ENCODE measurements around the gene TMEM18.

TMEM18 gene

DNA sequence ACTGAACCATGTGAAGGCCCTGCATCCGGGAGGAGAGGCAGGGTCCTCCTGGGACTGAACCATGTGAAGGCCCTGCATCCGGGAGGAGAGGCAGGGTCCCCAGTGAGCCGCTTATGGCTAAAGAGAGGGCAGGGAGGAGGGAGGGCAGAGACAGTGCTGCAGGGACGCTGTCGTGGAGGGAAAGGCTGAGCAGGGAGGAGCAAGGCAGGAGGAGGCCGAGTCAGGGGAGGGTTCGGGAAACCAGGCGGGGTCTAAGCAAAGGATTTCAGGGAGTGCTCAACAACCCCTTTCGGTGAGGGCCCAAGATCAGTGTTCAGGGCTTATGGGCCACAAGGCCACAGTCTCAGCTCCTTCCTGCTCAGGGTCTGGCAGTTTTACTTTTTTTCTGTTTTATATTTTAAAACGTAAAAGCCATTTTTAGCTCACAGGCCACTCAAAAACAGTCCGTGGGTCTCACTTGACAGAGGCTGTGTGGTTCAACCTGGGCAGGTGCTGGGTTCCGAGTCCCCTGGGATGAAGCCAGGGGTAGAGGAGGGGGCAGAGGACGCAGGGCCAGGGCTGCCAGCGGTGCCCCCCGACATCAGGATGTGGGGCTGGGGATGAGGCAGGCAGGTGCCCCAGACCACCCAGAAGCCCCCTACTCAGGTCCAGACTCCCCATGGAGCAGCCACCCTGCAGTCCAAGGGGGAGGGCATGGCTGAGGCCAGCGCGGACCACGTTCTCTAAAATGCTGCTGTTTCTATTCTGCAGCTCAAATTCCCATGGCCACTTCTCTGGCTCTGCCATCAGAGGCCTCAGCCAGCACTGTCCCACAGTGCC, 5.2 kb downstream of the TMEM18 start:
- no peak for DNase-seq

GRCh38 chr2:671072-671471, 6.1 kb downstream of the TMEM18 start:
- DNase-seq, result no peak

- no peak for DNase-seq
Measured at GRCh38 chr2:670637-671036, 6.6 kb downstream of the TMEM18 start.

- DNase-seq, result no peak
Measured at GRCh38 chr2:669323-669722, 7.9 kb downstream of the TMEM18 start.

DNA sequence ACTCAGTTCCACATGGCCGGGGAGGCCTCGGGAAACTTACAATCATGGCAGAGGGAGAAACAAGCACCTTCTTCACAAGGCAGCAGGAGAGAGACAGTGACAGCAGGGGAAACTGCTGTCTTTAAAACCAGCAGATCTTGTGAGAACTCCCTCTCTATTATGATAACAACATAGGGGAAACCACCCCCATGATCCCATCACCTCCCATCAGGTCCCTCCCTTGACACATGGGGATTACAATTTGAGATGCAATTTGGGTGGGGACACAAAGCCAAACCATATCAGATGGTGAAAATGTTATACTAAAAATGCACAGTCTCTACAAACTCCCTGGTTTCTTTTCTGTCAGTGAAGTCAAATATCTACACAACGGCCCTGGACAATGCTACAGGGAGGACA, 9.2 kb downstream of the TMEM18 start:
- no peak for DNase-seq

DNA sequence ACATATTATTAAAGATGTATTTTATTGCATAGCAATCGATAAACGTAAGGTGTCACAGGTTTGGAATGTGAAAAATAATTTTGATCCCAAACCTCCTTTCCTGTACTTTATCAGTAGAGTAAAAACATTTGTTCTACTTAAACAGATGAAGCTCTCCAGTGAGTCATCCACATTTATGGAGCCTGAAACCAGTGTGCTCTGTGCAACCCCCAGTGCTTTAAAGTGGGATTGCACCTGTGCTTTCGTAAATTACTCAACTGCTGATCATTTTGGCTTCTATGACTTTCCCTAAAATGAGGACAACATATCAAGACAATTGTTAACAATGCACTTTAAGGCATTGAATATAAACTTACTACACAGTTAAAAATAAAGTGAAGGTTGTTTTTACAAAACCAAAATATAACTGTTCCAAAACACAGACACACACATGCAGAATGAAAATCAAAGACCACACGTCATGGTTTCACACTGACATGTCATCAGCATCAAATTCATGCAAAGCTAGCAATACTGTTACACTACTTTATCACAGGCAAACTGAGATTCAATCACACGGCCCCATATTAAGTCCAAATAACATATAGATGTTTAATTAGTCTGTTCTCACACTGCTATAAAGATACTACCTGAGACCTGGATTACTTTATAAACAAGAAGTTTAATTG, 9.7 kb downstream of the TMEM18 start:
- DNase-seq, result peak; percentile 22

GRCh38 chr2:666441-666840, 10.8 kb downstream of the TMEM18 start:
- DNase-seq, result no peak

DNA sequence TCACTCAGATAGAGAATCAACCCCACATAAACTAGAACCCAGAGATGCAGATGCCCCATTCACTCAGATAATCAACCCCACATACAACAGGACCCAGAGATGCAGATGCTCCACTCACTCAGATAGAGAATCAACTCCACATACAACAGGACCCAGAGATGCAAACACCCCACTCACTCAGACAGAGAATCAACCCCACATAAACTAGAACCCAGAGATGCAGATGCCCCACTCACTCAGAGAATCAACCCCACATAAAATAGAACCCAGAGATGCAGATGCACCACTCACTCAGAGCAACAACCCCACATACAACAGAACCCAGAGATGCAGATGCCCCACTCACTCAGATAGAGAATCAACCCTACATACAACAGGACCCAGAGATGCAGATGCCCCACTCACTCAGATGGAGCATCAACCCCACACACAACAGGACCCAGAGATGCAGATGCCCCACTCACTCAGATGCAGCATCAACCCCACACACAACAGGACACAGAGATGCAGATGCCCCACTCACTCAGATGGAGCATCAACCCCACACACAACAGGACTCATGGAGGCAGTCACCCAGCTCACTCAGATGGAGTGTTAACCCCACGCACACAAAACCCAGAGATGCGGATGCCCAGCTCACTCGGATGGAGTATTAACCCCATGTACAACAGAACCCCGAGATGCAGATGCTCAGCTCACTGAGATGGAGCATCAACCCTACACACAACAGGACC, 11.7 kb downstream of the TMEM18 start:
- no peak for DNase-seq

- DNase-seq, result no peak
Measured at GRCh38 chr2:664063-664462, 13.1 kb downstream of the TMEM18 start.

DNA sequence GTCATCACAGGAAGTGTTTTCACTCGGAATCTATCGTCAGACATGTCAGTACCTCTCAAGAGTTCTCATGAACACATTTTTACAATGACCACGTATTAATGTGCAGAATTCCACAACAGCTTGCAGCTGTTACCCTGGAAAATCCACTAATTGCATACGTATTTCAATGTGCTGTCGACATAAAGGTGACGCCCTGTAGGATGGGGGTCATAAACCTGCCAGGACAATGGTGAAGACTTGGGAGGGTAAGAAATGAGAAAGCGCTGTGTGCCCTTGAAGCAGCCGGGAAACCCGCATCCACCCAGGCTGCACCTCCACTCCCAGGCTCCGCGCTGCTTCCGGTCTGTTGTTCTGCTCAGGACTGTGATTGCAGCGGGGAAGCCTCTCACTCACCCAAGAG, 14.0 kb downstream of the TMEM18 start:
- no peak for DNase-seq

- DNase-seq, result no peak
Measured at GRCh38 chr2:661360-661635, 15.9 kb downstream of the TMEM18 start.

GRCh38 chr2:660586-661359, 16.4 kb downstream of the TMEM18 start:
- DNase-seq, result no peak

GRCh38 chr2:660029-660428, 17.2 kb downstream of the TMEM18 start:
- no peak for DNase-seq

DNA sequence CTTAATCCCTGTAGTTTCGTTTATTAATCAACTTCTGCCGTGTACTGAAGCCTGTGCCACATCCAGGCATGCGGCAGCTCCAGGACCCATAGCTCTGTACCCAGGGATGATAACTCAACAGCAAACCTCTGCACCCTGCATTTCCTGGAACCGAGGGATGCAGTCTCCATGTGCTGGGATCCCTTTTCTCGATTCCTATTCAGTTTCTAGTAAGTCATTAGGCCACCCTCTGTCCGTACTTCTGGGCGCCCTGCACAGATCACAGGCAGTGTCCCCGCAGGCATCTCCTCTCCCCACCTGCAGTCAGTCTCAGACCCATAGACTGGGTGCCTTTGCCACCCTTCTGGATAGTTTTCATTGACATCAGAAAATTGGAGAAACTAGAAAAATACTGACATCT, 18.8 kb downstream of the TMEM18 start:
- DNase-seq, result no peak

DNA sequence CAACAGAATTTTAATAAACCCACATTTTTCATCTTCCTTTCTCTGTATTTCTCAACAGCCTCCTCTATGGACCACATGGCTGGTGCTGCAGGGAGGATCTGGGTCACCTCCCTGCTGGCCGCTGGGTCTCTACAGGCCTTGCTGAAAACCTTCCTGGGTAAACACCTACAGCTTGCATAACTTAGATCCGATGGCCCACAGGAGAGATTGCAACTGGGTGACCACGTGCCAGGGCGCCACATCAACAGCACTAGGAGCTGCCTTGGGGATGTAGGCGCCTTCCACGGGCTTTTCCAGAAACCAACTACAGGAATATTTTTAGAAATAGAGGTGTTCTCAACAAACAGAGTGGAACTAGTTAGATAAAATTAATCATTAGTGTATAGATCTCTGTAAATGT, 19.4 kb downstream of the TMEM18 start:
- DNase-seq, result no peak

GRCh38 chr2:656676-657075, 20.5 kb downstream of the TMEM18 start:
- no peak for DNase-seq

- no peak for DNase-seq
Measured at GRCh38 chr2:655626-656025, 21.6 kb downstream of the TMEM18 start.

DNA sequence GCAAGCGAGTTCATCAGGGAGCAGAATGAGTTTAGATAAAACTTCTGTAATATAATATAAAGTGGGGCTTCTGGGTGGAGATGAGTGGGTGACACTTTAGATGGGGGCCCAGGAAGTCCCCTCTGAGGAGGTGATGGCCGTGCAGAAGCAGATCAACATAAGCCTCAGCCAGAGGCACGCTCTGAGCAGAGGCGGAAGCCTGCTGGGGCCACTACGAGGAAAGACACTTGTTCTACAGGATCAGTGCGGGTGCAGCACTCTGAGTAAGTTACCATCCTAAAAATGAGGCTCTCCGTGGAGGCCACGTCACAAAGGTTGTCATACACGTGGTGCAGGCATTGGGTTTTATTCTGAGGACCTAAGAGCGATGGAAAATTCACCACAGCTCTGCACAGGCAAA, 22.3 kb downstream of the TMEM18 start:
- DNase-seq, result no peak

DNA sequence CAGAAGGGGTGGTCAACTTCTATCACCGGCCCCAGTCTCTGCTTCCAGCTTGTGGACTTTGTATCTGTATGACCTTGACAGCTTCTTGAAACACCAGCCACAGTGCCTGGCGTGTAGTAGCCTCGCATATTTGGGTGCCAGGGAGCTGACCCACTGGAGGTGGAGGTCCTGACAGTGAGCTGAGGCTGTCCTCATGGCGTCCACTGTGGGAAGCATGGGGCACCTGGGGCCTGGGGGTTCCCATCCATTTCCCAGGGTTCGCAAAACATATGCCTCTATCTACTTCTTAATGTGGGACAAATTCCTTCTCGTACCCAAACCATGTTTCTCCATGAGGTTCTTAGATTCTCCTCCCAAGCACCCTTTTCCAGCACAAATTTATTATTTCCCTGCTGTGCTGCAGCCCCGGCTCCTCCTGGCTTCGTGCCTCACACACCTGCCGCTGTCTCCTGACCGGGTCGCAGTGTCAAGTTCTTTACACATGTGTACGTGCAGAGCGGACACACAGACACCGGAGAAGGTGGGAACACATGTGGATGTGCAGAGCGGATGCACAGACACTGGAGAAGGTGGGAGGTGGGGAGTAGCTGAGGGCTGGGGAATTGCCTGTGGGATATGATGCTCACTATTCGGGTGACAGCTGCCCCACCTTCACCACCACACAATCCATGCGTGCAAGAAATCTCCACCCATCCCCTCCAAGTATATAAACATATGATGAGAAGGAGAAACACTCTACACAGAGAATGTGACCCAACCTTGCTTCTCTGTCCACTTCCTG, 23.4 kb downstream of the TMEM18 start:
- DNase-seq, result no peak

DNA sequence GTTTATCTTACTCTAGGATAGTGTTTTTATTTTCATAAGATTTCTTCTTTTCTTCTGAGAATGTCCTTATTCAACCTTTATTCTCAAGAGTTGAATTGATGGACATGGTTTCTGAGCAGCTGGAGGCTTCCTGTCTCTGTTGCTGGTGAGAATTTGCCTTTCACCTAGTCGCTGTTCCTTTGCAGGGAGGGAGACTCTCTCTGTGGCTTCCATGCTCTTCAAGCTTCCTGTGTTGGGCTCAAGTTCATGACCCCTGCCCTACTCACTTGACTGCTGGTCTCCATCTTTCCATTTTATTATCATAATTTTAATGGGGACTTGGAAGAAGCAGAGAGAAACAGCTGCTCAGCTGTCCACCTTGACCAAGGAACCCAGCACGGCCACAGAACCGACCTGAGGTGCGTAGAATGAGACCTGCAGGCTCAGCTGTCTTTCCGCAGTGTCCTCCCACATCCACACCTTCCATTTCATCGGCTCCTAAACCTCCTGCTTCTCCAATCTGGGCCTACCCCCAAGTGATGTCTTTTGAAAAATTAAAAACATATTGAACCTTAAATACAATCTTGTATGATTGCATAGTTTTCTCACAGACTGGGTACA, 24.2 kb downstream of the TMEM18 start:
- no peak for DNase-seq

DNA sequence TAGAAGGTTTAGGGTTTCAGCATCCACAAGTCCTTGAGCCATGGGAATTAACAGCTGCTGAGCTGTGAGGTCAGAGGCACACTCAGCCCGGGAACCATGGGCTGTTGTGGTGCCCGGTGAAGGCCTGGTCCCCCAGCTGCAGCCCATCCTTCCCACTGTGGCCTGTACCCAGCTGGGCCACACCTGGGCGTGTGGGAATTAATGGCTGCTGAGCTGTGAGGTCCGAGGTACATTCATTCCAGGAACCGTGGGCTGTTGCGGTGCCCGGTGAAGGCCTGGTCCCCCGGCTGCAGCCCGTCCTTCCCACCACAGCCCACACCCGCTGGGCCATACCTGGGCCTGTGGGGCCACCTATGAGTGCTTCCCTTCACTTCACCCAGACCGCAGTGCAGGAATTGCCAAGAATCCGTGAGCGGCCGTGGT, 25.2 kb downstream of the TMEM18 start:
- no peak for DNase-seq
